HepG2 (cell line): Measurements from ENCODE around the gene XPNPEP2. TPM values are rescaled to one million over a fixed set of nuclear protein-coding genes. Genes with fewer than 3 reads are reported as not detected.

Experiments used
- ATAC-seq: fragments of 200-7000 bp; cut with Tn5 transposase; 3 replicates; pipeline ENCODE4 v1.9.1; 2020; ENCODE audit warnings: mild to moderate bottlenecking, moderate library complexity
- BruUV-seq: library from RNA; stranded (reverse); fragments of 400-500 nt; replicated peaks from 2 replicates; lab custom pipeline; 2021; lab: Mats Ljungman, UMichigan
- CTCF ChIA-PET: fragments of 300-600 bp; formaldehyde crosslinking; extraction: SDS; loops from one replicate; lab custom pipeline; 2021; ENCODE audit warnings: low total read pairs, inconsistent platforms, low intra/inter-chr PET ratio; lab: Yijun Ruan, JAX
- POLR2A ChIA-PET: fragments of 350-600 bp; sonication (Branson Sonifier 250); formaldehyde crosslinking; loops from one replicate; lab custom pipeline; 2020; ENCODE audit warnings: antibody characterized with exemption, inconsistent platforms; lab: Yijun Ruan, JAX
- DNase-seq: peaks from one replicate; pipeline ENCODE4 v3.0.0-alpha.2; 2015; ENCODE audit warnings: low spot score
- FAIRE-seq: peaks from 3 replicates; lab custom pipeline; 2011; peaks lifted over from hg19 to GRCh38; lab: Jason Lieb, UNC
- H2AFZ ChIP-seq: one replicate; pipeline ENCODE4 v1.6.1; 2011; ENCODE audit warnings: low read length, inconsistent platforms
- H3K27ac ChIP-seq: fragments of 300-600 bp; 3 replicates; pipeline ENCODE4 v1.8.0; 2011; ENCODE audit warnings: mixed run types, mild to moderate bottlenecking, mixed read lengths, low read length, inconsistent platforms; ENCODE audit not compliant: insufficient read depth; ENCODE audit errors: extremely low read length
- H3K27me3 ChIP-seq, 2 experiments: fragments of 200-600 bp in 1 of 2; 2 replicates in 1 of 2; 3 replicates in 1 of 2; pipeline versions ENCODE4 v1.6.0 to v1.8.0; 2011; ENCODE audit warnings: low read length in 2 of 2, mild to moderate bottlenecking in 2 of 2, moderate library complexity in 2 of 2, inconsistent platforms in 1 of 2; ENCODE audit not compliant: insufficient read depth in 2 of 2, control insufficient read depth in 1 of 2
- H3K36me3 ChIP-seq, 2 experiments: fragments of 200-600 bp in 1 of 2; replicated peaks in 1 of 2; 2 replicates in 1 of 2; 3 replicates in 1 of 2; pipeline versions ENCODE4 v1.5.1 to v1.8.0; 2011; ENCODE audit warnings: low read length in 2 of 2, inconsistent platforms in 1 of 2; ENCODE audit not compliant: insufficient read depth in 2 of 2, control insufficient read depth in 1 of 2
- H3K4me1 ChIP-seq: 2 replicates; pipeline ENCODE4 v1.5.1; 2012; ENCODE audit warnings: low read length, inconsistent platforms; ENCODE audit not compliant: insufficient read depth
- H3K4me2 ChIP-seq: 2 replicates; pipeline ENCODE4 v1.6.0; 2011; ENCODE audit warnings: low read depth, low read length, inconsistent platforms
- H3K4me3 ChIP-seq, 3 experiments: fragments of 200-600 bp in 1 of 3; sonication (generic), shearing (Covaris generic) in 1 of 3; replicated peaks in 1 of 3; 2 replicates each; pipeline ENCODE4 v1.5.1; 2011 to 2016; ENCODE audit warnings: low read length in 3 of 3, inconsistent platforms in 2 of 3, low read depth in 2 of 3, mild to moderate bottlenecking in 2 of 3, control low read depth in 1 of 3, mixed read lengths in 1 of 3; ENCODE audit not compliant: insufficient read depth in 1 of 3
- H3K79me2 ChIP-seq: one replicate; pipeline ENCODE4 v1.6.1; 2011; ENCODE audit warnings: low read length, inconsistent platforms; ENCODE audit not compliant: insufficient read depth
- H3K9ac ChIP-seq: 2 replicates; pipeline ENCODE4 v1.6.0; 2011; ENCODE audit warnings: mild to moderate bottlenecking, low read depth, low read length, inconsistent platforms; ENCODE audit not compliant: insufficient read depth
- H3K9me3 ChIP-seq: 2 replicates; pipeline ENCODE4 v1.5.1; 2012; ENCODE audit warnings: mild to moderate bottlenecking, low read length
- H4K20me1 ChIP-seq: 2 replicates; pipeline ENCODE4 v1.6.0; 2011; ENCODE audit warnings: inconsistent platforms, mild to moderate bottlenecking, low read length, moderate library complexity; ENCODE audit not compliant: insufficient read depth
- AFF4 ChIP-seq: sonication (generic); formaldehyde crosslinking; IDR thresholded peaks from 2 replicates; pipeline ENCODE4 v1.4.0; 2020; ENCODE audit warnings: missing genetic modification reagents
- BCL6 ChIP-seq: IDR thresholded peaks from 2 replicates; pipeline ENCODE4 v1.6.1; 2016; ENCODE audit warnings: missing genetic modification reagents, missing compliant biosample characterization
- CC2D1A ChIP-seq: sonication (generic); formaldehyde crosslinking; IDR thresholded peaks from 2 replicates; pipeline ENCODE4 v1.8.1; 2023; ENCODE audit warnings: mild to moderate bottlenecking, missing genetic modification reagents
- HOMEZ ChIP-seq: IDR thresholded peaks from 2 replicates; pipeline ENCODE4 v1.6.1; 2016; ENCODE audit warnings: low read depth
- JUND ChIP-seq: sonication (generic); formaldehyde crosslinking; IDR thresholded peaks from 2 replicates; pipeline ENCODE4 v1.8.0; 2022; ENCODE audit warnings: mild to moderate bottlenecking, missing genetic modification reagents
- POLR2AphosphoS2 ChIP-seq: IDR thresholded peaks from 2 replicates; pipeline ENCODE4 v1.6.1; 2011; ENCODE audit warnings: low read depth, low read length, improper control_type of control experiment
- STAT5B ChIP-seq: sonication (generic); formaldehyde crosslinking; IDR thresholded peaks from 2 replicates; pipeline ENCODE4 v1.4.0; 2020; ENCODE audit warnings: missing genetic modification reagents
- TRIM22 ChIP-seq: fragments of 450-650 bp; IDR thresholded peaks from 2 replicates; pipeline ENCODE4 v1.6.1; 2017
- ZBTB44 ChIP-seq: sonication (generic); formaldehyde crosslinking; IDR thresholded peaks from 2 replicates; pipeline ENCODE4 v1.4.0; 2020; ENCODE audit warnings: missing genetic modification reagents
- ZGPAT ChIP-seq: IDR thresholded peaks from 2 replicates; pipeline ENCODE4 v1.6.1; 2016; ENCODE audit warnings: mild to moderate bottlenecking
- ZNF30 ChIP-seq: sonication (generic); formaldehyde crosslinking; IDR thresholded peaks from 2 replicates; pipeline ENCODE4 v1.5.0; 2020; ENCODE audit warnings: mild to moderate bottlenecking, missing genetic modification reagents
- WGBS: methylation state at CpG from one replicate; pipeline ENCODE4 v1.1.6; 2017; ENCODE audit warnings: low lambda C conversion rate; 5-methylcytosine and 5-hydroxymethylcytosine counted together
- in situ Hi-C: cut with HindIII; loops from 2 replicates; pipeline ENCODE4 v1.10.0; 2017; ENCODE audit warnings: low pct_unique_long_range_greater_than_20kb; ENCODE audit not compliant: extremely low pct_ligation_motif_present
- intact Hi-C: fragments of 100-400 bp; cut with micrococcal nuclease; formaldehyde crosslinking; loops from one replicate; pipeline ENCODE4 v1.10.0; 2022; ENCODE audit not compliant: unreplicated experiment
- polyA plus RNA-seq, 8 experiments: library from polyadenylated mRNA; depleted of rRNA in 3 of 8; stranded (reverse) in 7 of 8; unstranded in 1 of 8; fragments of >200 nt; fragmentation: Illumina TruSeq in 4 of 8; extraction: Trizol in 4 of 8; gene quantifications; 2 replicates each; pipeline versions ENCODE4 v1.2.1 to v1.2.3, GENCODE V29; 2011 to 2016; ENCODE audit warnings: low read depth in 4 of 8, missing spikeins in 1 of 8, mixed read lengths in 1 of 8; ENCODE audit not compliant: insufficient read depth in 1 of 8
- total RNA-seq, 5 experiments: library from RNA; depleted of rRNA; stranded (reverse); fragments of >200 nt; fragmentation: Illumina TruSeq; extraction: Trizol; gene quantifications; 2 replicates each; pipeline ENCODE4 v1.2.3, GENCODE V29; 2016; ENCODE audit warnings: low read depth in 1 of 5

The XPNPEP2 gene
- total and polyA plus RNA-seq, 2 of the 13 experiments (the other 11 are each of a cell fraction or from before 2014, with no cell fraction given), result 1.1 to 1.8 TPM

GRCh38 chrX:129749069-129749468, 10.3 kb downstream of the XPNPEP2 start:
- Histone ChIP-seq H3K4me2 (no peak overlapping the region), H4K20me1 (no peaks in the 10 kb centered on the region), H3K9ac (no peak overlapping the region), H3K4me3 (no peak overlapping the region), H2AFZ (no peak overlapping the region), H3K27me3 (no peaks in the 10 kb centered on the region), H3K27ac (no peak overlapping the region), H3K4me1 (peaks cover 16% of the 10 kb centered on the region), H3K36me3 (no peaks in the 10 kb centered on the region), H3K79me2 (no peaks in the 10 kb centered on the region), H3K9me3 (no peaks in the 10 kb centered on the region)
- WGBS, result 69% methylated on average over 2 of the region's 2 CpGs
- ATAC-seq, result no peak
- no peak for FAIRE-seq
- CTCF ChIA-PET, result no interaction called here
- intact Hi-C loops (no loop called here), in situ Hi-C loops (no loop called here)
- BruUV-seq, result no TSS peak
- no peak for TF ChIP-seq ZBTB44 (CRISPR knock-in tag)
- TF ChIP-seq ZNF30 (CRISPR knock-in tag), result no peak
- TF ChIP-seq STAT5B (CRISPR knock-in tag), result no peak
- TF ChIP-seq AFF4 (CRISPR knock-in tag), result no peak
- TF ChIP-seq TRIM22, result no peak
- TF ChIP-seq BCL6 (CRISPR knock-in tag), result no peak
- no peak for TF ChIP-seq CC2D1A (CRISPR knock-in tag)
- no peak for TF ChIP-seq POLR2AphosphoS2
- TF ChIP-seq JUND (CRISPR knock-in tag), result no peak
- no peak for TF ChIP-seq ZGPAT (CRISPR knock-in tag)
- no peak for TF ChIP-seq HOMEZ
- no peak for DNase-seq
- POLR2A ChIA-PET, result no interaction called here
